A172 (cell line): ENCODE measurements around the gene HMGA1. TPM values are rescaled to one million over a fixed set of nuclear protein-coding genes. Genes with fewer than 3 reads are reported as not detected.

Experiments
- DNase-seq: peaks from one replicate; pipeline ENCODE4 v3.0.0-alpha.2; 2015; ENCODE audit warnings: low spot score
- total RNA-seq: library from RNA; depleted of rRNA; stranded (reverse); fragments of >200 nt; shearing (Covaris generic); gene quantifications from 2 replicates; pipeline ENCODE4 v1.2.3, GENCODE V29; 2014

HMGA1 gene
- total RNA-seq, 1 experiment from 2014 or later: 117 TPM

GRCh38 chr6:34223956-34224940 lies 12.4 kb upstream of the HMGA1 start:
- peak; percentile 92 for DNase-seq

- DNase-seq: no peak
Measured at GRCh38 chr6:34225551-34225950, 11.1 kb upstream of the HMGA1 start.

- no peak for DNase-seq
Measured at GRCh38 chr6:34226066-34226465, 10.6 kb upstream of the HMGA1 start.

GRCh38 chr6:34226731-34227586 lies 9.7 kb upstream of the HMGA1 start:
- no peak for DNase-seq

GRCh38 chr6:34227761-34228421 lies 8.8 kb upstream of the HMGA1 start:
- DNase-seq: no peak

- no peak for DNase-seq
Measured at GRCh38 chr6:34229877-34230276, 6.8 kb upstream of the HMGA1 start.

- DNase-seq: no peak
Measured at GRCh38 chr6:34230653-34231371, 5.9 kb upstream of the HMGA1 start.

- DNase-seq: no peak
Measured at GRCh38 chr6:34231566-34232336, 4.9 kb upstream of the HMGA1 start.

GRCh38 chr6:34232901-34233300 lies 3.8 kb upstream of the HMGA1 start:
- no peak for DNase-seq

- DNase-seq: no peak
Measured at GRCh38 chr6:34233867-34234266, 2.8 kb upstream of the HMGA1 start.

- no peak for DNase-seq
Measured at GRCh38 chr6:34234667-34235306, 1.9 kb upstream of the HMGA1 start.

GRCh38 chr6:34235307-34236130 lies 1.2 kb upstream of the HMGA1 start:
- DNase-seq: peak; percentile 63

- DNase-seq: no peak
Measured at GRCh38 chr6:34236131-34236442, 586 bp upstream of the HMGA1 start.

GRCh38 chr6:34237316-34237721 lies 646 bp downstream of the HMGA1 start:
- DNase-seq: no peak

GRCh38 chr6:34237722-34238584 lies 1.3 kb downstream of the HMGA1 start:
- DNase-seq: no peak

GRCh38 chr6:34238585-34239499 lies 2.2 kb downstream of the HMGA1 start:
- no peak for DNase-seq

- DNase-seq: no peak
Measured at GRCh38 chr6:34239500-34239825, 2.8 kb downstream of the HMGA1 start.
